Jurkat, Clone E6-1 (cell line): Measurements from ENCODE around the gene EXOC4.
"Not testable (repeated sequence)": the region's sequence is repeated elsewhere in the genome, so short reads cannot be mapped to it uniquely, and the experiment has no call there.

Experiments
- DNase-seq: peaks from one replicate; pipeline ENCODE4 v3.0.0-alpha.2; 2011; ENCODE audit warnings: low read depth, low spot score
- H3K4me3 ChIP-seq: 2 replicates; pipeline ENCODE4 v1.5.1; 2011; ENCODE audit warnings: mild to moderate bottlenecking, low read length, control low read depth, moderate library complexity

The EXOC4 gene

GRCh38 chr7:133303931-133304330 lies 51.1 kb downstream of the EXOC4 start:
- H3K4me3 ChIP-seq: no peak overlapping the region

GRCh38 chr7:133309333-133309732 lies 56.5 kb downstream of the EXOC4 start:
- DNase-seq: no peak
- H3K4me3 ChIP-seq: no peak overlapping the region

More at GRCh38 chr7:133303931-133304330, 51.1 kb downstream of the EXOC4 start:
- DNase-seq: no peak

DNA sequence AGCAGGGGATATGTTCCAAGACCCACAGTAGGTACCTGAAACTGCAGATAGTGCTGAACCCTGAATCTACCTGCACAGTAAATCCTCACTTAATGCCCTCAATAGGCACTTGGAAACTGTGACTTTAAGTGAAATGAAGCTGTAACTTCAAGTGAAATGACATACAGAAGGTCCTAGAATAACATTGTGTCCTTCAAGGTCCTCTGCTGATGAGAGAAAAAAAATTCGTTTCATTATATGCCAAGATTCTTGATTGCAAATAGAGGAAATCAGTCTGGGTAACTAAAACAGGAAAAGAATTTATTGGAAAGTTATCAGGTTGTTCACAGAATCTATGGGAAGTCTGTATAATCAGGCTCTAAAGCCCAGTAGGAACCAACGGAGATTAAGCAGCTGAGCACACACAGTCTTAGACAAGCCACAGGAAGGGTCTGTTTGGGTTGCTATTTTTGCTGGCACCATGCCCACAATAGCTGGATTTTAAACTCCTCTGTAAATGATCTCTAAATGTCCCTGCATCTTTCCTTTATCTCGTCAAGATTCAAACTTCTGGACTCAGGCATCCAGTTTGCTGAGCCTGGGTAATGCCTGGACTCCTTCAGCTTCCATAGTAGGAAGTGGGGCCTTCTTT lies 57.5 kb downstream of the EXOC4 start:
- DNase-seq: no peak

DNA sequence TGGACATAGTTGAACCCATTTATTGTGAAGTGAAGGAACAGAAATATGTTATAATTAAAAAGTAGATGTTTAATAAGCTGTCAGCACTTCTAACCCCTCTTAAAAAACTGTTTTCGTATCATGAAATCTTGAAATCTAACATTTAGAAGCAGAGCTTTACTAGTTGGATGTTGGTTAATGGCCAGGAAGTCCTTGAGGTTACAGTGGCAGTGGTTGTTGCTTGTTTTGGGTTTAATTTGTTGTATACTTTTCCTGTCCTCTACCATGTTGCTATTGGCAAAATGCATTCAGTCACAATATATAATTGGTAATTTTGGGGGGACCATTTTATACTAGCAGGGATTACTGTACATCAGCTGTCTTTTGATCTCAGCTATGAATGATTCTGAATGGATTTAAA lies 60.7 kb downstream of the EXOC4 start:
- no peak overlapping the region for H3K4me3 ChIP-seq
- DNase-seq: peak; percentile 5

More for the DNA sequence above, 57.5 kb downstream of the EXOC4 start:
- no peak overlapping the region for H3K4me3 ChIP-seq

- no peak overlapping the region for H3K4me3 ChIP-seq
- DNase-seq: no peak
Measured at GRCh38 chr7:133314084-133314483, 61.2 kb downstream of the EXOC4 start.

- no peak overlapping the region for H3K4me3 ChIP-seq
- DNase-seq: no peak
Measured at GRCh38 chr7:133315332-133316040, 62.6 kb downstream of the EXOC4 start.

DNA sequence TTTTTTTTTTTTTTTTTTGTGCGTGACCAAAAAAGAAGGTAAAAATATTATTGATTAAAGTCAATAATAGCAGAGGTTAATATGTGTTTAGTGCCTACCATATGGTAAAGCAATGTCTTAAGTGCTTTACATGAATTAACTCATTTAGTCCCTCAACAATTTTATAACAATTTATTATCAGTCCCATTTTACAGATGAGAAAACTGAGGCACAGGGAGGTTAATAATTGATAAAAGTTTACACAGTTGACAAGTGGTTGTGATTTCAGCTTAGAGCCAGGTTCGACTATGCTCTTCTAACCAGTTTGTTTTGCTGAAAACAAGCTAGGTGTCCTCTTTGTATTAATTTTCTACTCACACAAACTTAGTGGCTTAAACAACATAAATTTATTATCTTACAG lies 67.0 kb downstream of the EXOC4 start:
- no peak overlapping the region for H3K4me3 ChIP-seq
- no peak for DNase-seq

DNA sequence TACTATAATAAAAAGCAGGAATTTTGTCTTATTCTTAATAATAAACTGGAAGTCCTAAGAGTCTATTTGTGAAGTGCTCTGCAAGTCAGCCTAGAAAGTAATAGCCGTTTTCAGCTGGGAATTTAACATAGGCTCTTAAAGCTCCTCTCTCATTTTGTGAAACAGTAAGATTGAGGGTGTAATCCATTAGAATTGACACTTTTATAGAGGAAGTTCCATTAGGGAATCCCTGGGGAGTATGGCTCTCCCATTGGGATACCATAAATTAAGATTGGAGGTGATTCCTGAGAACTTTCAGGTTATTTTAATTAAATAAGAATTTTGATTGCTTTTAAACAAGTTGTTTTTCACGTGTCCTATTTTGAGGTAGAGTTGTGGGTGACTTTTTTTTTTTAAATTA lies 68.0 kb downstream of the EXOC4 start:
- no peak overlapping the region for H3K4me3 ChIP-seq
- DNase-seq: no peak

DNA sequence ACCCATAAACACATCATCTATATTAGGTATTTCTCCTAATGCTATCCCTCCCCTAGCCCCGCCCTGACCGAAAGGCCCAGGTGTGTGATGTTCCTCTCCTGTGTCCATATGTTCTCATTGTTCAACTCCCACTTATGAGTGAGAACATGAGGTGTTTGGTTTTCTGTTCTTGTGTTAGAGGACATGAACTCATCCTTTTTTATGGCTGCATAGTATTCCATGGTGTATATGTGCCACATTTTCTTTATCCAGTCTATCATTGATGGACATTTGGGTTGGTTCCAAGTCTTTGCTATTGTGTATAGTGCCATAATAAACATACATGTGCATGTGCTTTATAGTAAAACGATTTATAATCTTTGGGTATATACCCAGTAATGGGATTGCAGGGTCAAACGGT lies 68.5 kb downstream of the EXOC4 start:
- DNase-seq, H3K4me3 ChIP-seq: not testable (repeated sequence)

- DNase-seq, H3K4me3 ChIP-seq: not testable (repeated sequence)
Measured at GRCh38 chr7:133326745-133327144, 73.9 kb downstream of the EXOC4 start.

- DNase-seq, H3K4me3 ChIP-seq: not testable (repeated sequence)
Measured at GRCh38 chr7:133328021-133328420, 75.1 kb downstream of the EXOC4 start.

DNA sequence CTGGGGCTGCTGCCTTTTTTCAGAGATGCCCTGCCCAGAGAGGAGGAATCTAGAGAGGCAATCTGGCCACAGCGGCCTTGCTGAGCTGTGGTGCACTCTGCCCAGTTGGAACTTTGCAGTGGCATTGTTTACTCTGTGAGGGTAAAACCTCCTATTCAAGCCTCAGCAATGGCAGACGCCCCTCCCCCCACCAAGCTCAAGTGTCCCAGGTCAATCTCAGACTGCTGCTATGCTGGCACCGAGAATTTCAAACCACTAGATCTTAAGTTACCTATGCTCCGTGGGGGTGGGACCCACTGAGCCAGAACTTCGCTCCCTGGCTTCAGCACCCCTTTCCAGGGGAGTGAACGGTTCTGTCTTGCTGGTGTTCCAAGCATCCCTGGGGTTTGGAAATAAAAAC lies 77.2 kb downstream of the EXOC4 start:
- H3K4me3 ChIP-seq: no peak overlapping the region
- no peak for DNase-seq

GRCh38 chr7:133331861-133332260 lies 79.0 kb downstream of the EXOC4 start:
- no peak for DNase-seq
- no peak overlapping the region for H3K4me3 ChIP-seq

DNA sequence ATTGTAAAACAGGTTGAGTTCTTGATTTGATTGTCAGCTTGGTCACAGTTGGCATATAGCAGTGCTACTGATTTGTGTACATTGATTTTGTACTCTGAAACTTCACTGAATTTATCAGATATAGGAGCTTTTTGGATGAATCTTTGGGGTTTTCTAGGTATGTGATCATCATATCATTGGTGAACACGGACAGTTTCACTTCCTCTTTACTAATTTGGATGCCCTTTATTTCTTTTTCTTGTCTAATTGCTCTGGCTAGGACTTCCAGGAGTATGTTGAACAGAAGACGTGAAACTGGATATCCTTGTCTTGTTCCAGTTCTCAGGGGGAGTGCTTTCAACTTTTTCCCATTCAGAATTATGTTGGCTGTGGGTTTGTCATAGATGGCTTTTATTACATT lies 86.9 kb downstream of the EXOC4 start:
- no peak overlapping the region for H3K4me3 ChIP-seq
- DNase-seq: no peak

GRCh38 chr7:133344275-133344674 lies 91.4 kb downstream of the EXOC4 start:
- no peak for DNase-seq
- H3K4me3 ChIP-seq: no peak overlapping the region

DNA sequence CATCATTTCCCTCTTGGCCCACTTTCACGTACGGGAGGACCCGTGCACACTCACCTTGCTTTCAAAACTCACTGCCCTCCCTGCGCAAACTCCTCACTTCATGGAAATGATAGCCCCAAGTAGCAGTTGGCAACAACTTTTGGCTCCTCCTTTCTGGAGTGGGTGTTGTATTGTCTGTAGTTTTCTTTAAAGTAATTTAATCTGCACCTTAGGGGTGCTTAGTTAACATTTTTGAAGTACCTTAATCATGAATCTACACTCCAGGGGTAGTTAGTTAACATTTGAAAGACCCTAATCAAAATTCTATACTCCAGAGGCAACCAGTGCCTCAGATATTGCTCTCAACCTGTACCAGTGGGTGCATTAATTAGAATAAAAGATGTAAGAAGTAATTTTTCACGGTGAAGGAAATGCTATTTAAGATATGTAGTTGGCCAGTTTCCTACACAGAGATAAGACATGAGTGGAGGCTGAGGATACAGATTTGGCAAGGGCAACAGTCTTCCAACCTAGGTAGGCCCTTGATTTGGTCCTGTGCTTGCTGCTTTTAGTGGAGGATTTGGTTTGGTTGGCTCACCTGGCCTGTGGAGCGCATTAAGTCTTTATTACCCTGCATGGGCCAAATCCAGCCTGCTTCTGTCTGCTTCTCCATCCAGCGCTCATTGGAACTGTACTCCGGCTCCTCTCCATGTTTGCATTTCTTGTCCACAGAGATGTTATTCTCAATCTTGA lies 93.0 kb downstream of the EXOC4 start:
- H3K4me3 ChIP-seq: no peak overlapping the region
- no peak for DNase-seq

- H3K4me3 ChIP-seq: no peak overlapping the region
- no peak for DNase-seq
Measured at GRCh38 chr7:133348250-133348649, 95.4 kb downstream of the EXOC4 start.

- no peak for DNase-seq
- H3K4me3 ChIP-seq: no peak overlapping the region
Measured at GRCh38 chr7:133349101-133349500, 96.2 kb downstream of the EXOC4 start.

DNA sequence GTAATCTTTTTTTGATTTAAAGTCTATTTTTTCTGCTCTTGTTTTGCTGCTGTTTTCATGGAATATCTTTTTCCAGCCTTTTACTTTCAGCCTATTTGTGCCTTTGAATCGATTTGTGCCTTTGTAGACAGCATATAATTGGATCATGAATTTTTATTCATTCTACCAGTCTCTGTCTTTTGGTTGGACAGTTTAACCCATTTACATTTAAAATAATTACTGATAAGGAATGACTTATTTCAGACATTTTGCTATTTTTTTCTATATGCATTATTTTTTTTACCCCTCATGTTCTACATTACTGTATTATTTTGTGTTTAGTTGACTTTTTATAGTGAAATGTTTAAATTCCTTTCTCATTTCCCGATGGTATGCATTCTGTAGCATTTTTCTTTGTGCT lies 99.6 kb downstream of the EXOC4 start:
- DNase-seq: no peak
- H3K4me3 ChIP-seq: no peak overlapping the region

DNA sequence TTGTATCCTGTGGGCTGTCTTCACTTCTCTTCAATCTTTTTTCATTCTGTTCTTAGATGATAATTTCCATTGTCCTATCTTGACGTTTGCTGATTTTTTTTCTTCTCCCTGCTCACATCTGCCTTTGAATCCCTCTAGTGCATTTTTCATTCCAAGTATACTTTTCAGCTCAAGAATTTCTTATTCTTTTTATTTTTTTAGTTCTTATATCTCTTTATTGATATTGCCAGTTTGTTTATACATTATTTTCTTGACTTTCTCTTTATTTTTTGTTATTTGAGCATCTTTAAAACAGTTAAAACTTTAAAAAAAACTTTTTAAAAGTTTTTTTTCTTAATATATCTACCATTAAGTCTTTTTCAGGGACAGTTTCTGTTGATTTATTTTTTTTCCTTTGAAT lies 100.9 kb downstream of the EXOC4 start:
- no peak overlapping the region for H3K4me3 ChIP-seq
- no peak for DNase-seq
